Mesenchymal stem cell (in vitro differentiated cells and primary cell): ENCODE data around the gene GALNT1.

Experiments
- DNase-seq: peaks from one replicate; pipeline ENCODE4 v3.0.0-alpha.2; 2013
- H2AFZ ChIP-seq: one replicate; pipeline ENCODE4 v1.6.1; 2013; ENCODE audit warnings: low read depth, mild to moderate bottlenecking, control low read depth, inconsistent platforms, low read length, moderate library complexity
- H2AK5ac ChIP-seq: 2 replicates; pipeline ENCODE4 v1.6.1; 2013; ENCODE audit warnings: low read length, moderate library complexity, mild to moderate bottlenecking, inconsistent platforms; ENCODE audit not compliant: severe bottlenecking
- H2BK120ac ChIP-seq: one replicate; pipeline ENCODE4 v1.6.1; 2013; ENCODE audit warnings: low read depth, mild to moderate bottlenecking, inconsistent platforms, low read length, moderate library complexity
- H2BK12ac ChIP-seq, 2 experiments: one replicate each; pipeline ENCODE4 v1.6.1; 2013; ENCODE audit warnings: inconsistent platforms in 2 of 2, low read length in 2 of 2, mild to moderate bottlenecking in 2 of 2, moderate library complexity in 2 of 2, control low read depth in 1 of 2
- H2BK15ac ChIP-seq: one replicate; pipeline ENCODE4 v1.6.1; 2013; ENCODE audit warnings: mild to moderate bottlenecking, low read depth, inconsistent platforms; ENCODE audit not compliant: poor library complexity, severe bottlenecking
- H2BK5ac ChIP-seq: 2 replicates; pipeline ENCODE4 v1.6.1; 2013; ENCODE audit warnings: low read depth, mild to moderate bottlenecking, low read length, control low read depth, inconsistent platforms; ENCODE audit not compliant: poor library complexity, severe bottlenecking
- H3K14ac ChIP-seq, 2 experiments: one replicate each; pipeline ENCODE4 v1.6.1; 2013; ENCODE audit warnings: inconsistent platforms in 2 of 2, low read length in 2 of 2, control low read depth in 1 of 2, mild to moderate bottlenecking in 1 of 2, moderate library complexity in 1 of 2
- H3K18ac ChIP-seq, 2 experiments: one replicate each; pipeline ENCODE4 v1.6.1; 2013; ENCODE audit warnings: inconsistent platforms in 2 of 2, low read length in 2 of 2, control low read depth in 1 of 2, low read depth in 1 of 2, mild to moderate bottlenecking in 1 of 2
- H3K23ac ChIP-seq, 2 experiments: one replicate each; pipeline ENCODE4 v1.6.1; 2013; ENCODE audit warnings: inconsistent platforms in 2 of 2, low read length in 2 of 2, mild to moderate bottlenecking in 2 of 2, moderate library complexity in 2 of 2, control low read depth in 1 of 2
- H3K27ac ChIP-seq: 2 replicates; pipeline ENCODE4 v1.5.1; 2013; ENCODE audit warnings: mild to moderate bottlenecking, moderate library complexity, low read length, control low read depth, inconsistent platforms; ENCODE audit not compliant: poor library complexity, severe bottlenecking
- H3K27me3 ChIP-seq, 2 experiments: 2 replicates each; pipeline versions ENCODE4 v1.6.1 to v1.7.0; 2013; ENCODE audit warnings: low read length in 2 of 2, mild to moderate bottlenecking in 2 of 2, moderate library complexity in 2 of 2, control low read depth in 1 of 2, inconsistent platforms in 1 of 2; ENCODE audit not compliant: control insufficient read depth in 1 of 2, insufficient read depth in 1 of 2
- H3K36me3 ChIP-seq, 2 experiments: 2 replicates each; pipeline versions ENCODE4 v1.6.1 to v1.7.0; 2013; ENCODE audit warnings: low read length in 2 of 2, control low read depth in 1 of 2, inconsistent platforms in 1 of 2, low read depth in 1 of 2, mild to moderate bottlenecking in 1 of 2; ENCODE audit not compliant: insufficient read depth in 2 of 2, control insufficient read depth in 1 of 2
- H3K4ac ChIP-seq, 2 experiments: one replicate each; pipeline ENCODE4 v1.6.1; 2013; ENCODE audit warnings: inconsistent platforms in 2 of 2, low read length in 2 of 2, mild to moderate bottlenecking in 2 of 2, moderate library complexity in 2 of 2, control low read depth in 1 of 2, low read depth in 1 of 2
- H3K4me1 ChIP-seq: 2 replicates; pipeline ENCODE4 v1.6.1; 2013; ENCODE audit warnings: low read depth, low read length, control low read depth; ENCODE audit not compliant: control insufficient read depth, insufficient read depth
- H3K4me2 ChIP-seq: 2 replicates; pipeline ENCODE4 v1.6.1; 2013; ENCODE audit warnings: low read length, mild to moderate bottlenecking, inconsistent platforms; ENCODE audit not compliant: poor library complexity, severe bottlenecking
- H3K4me3 ChIP-seq, 2 experiments: 2 replicates each; pipeline versions ENCODE4 v1.5.1 to v1.7.0; 2013; ENCODE audit warnings: low read length in 2 of 2, mild to moderate bottlenecking in 2 of 2, control low read depth in 1 of 2, low read depth in 1 of 2; ENCODE audit not compliant: insufficient read depth in 1 of 2
- H3K79me1 ChIP-seq: replicated peaks from 2 replicates; pipeline ENCODE4 v1.6.1; 2013; ENCODE audit warnings: mild to moderate bottlenecking, control low read depth, low read length, inconsistent platforms; ENCODE audit not compliant: poor library complexity, severe bottlenecking
- H3K9ac ChIP-seq: 2 replicates; pipeline ENCODE4 v1.7.0; 2013; ENCODE audit warnings: mild to moderate bottlenecking, low read length, moderate library complexity
- H3K9me3 ChIP-seq: 2 replicates; pipeline ENCODE4 v1.7.0; 2013; ENCODE audit warnings: mild to moderate bottlenecking, low read length; ENCODE audit not compliant: control insufficient read depth
- H4K8ac ChIP-seq: one replicate; pipeline ENCODE4 v1.6.1; 2013; ENCODE audit warnings: inconsistent platforms, mild to moderate bottlenecking, low read length, moderate library complexity
- H4K91ac ChIP-seq: one replicate; pipeline ENCODE4 v1.6.1; 2013; ENCODE audit warnings: mild to moderate bottlenecking, low read length, inconsistent platforms
- WGBS: methylation state at CpG from one replicate; pipeline ENCODE4 v1.1.7; 2013; ENCODE audit warnings: mixed read lengths; 5-methylcytosine and 5-hydroxymethylcytosine counted together

GALNT1 gene

DNA sequence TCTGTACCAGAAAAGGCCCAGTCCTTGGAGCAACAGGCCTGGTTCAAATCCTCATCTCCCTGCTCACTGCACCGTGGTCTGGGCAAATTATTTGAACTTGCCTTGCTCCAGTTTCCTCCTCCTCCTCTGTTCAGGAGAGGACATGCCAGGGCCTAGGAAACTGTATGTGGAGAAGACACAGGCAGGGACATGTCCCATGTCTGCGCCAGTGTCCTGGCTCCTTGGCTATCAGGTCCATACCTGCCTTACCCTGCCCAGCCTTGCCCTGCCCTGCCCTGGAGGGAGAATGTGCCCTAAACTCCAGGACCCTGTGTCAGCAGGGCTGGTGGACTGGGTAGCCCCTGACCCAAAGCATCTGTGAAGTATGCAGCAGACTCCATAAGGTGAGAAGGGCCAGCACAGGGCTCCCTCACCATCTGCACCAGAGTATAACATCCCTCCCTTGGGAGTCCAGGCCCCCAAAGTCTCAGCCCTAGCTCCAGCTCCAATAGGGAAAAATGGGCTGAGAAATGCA, 165.3 kb downstream of the GALNT1 start:
- DNase-seq = no peak
- WGBS = 89% methylated on average over 2 of the region's 2 CpGs
- H3K4me3 ChIP-seq = no peak overlapping the region

DNA sequence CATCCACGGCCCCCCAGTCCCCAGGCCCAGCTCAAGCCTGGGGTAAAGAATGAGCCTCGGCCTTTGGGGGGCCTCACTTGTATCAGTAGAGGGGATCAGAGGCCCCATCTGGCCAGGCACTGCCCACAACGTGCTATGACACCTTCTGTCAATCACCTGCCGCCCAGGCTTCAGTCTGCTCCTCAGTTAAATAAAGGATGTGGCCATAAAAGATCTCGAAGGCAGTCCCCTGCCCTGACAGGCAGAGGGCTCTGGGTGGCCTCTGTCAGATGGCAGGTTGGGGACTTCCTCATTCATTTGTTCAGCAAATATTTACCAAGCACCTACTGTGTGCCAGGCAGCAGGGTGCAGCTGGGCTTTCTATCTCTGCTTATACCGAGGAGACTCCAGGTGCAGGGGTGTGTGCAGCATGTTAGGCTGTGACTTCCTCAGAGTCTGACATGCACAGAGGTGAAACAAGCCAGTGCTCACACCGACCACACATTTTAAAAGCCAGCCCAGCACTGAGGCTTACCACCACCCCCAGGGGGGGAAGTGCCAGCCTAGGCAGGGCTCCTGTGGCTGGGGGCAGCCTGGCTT, 166.4 kb downstream of the GALNT1 start:
- WGBS = 73% methylated on average over 7 of the region's 7 CpGs

More for the DNA sequence above, 165.3 kb downstream of the GALNT1 start:
- Histone ChIP-seq H3K4ac (no peak overlapping the region), H3K9me3 (no peaks in the 10 kb centered on the region), H2BK120ac (no peak overlapping the region), H3K23ac (no peak overlapping the region), H4K91ac (peak overlapping the region; percentile 8), H3K27me3 (peaks cover 25 to 26% of the 10 kb centered on the region in 2 experiments), H3K4me1 (no peaks in the 10 kb centered on the region), H3K36me3 (no peaks in the 10 kb centered on the region), H3K27ac (no peak overlapping the region), H2BK12ac (no peak overlapping the region), H3K18ac (no peak overlapping the region), H2BK5ac (no peak overlapping the region), H3K4me2 (no peak overlapping the region), H3K14ac (no peak overlapping the region), H2AK5ac (no peak overlapping the region), H3K79me1 (no peaks in the 10 kb centered on the region), H4K8ac (no peak overlapping the region), H2BK15ac (no peak overlapping the region), H3K9ac (no peak overlapping the region), H2AFZ (no peak overlapping the region)

DNA sequence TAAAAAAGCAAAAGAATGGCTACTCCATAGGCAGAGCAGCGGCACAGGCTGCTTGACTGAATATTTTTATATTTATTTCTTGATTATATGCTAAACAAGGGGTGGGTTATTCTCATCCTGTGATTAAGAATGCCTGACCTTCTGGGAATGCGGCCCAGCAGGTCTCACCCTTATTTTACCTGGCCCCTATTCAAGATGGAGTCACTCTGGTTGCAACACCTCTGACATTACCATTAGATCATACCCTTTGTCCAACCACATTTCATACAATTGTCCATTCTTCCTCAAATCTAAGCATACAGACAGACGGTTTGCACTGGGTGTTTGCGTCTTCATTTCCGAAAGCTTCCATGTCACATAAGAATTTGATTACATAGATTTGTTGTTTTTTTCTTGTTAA, 168.2 kb downstream of the GALNT1 start:
- no peaks in the 10 kb centered on the region for H3K4me1 ChIP-seq
- H2BK12ac ChIP-seq = no peak overlapping the region
- H4K8ac ChIP-seq = no peak overlapping the region
- H3K9ac ChIP-seq = no peak overlapping the region
- no peak overlapping the region for H3K4me3 ChIP-seq
- H3K14ac ChIP-seq = no peak overlapping the region
- H3K23ac ChIP-seq = no peak overlapping the region
- H2BK15ac ChIP-seq = no peak overlapping the region
- no peaks in the 10 kb centered on the region for H3K36me3 ChIP-seq
- no peak overlapping the region for H3K4me2 ChIP-seq
- no peak overlapping the region for H2AFZ ChIP-seq
- H3K18ac ChIP-seq = no peak overlapping the region
- H2BK5ac ChIP-seq = no peak overlapping the region
- DNase-seq = no peak
- no peak overlapping the region for H2BK120ac ChIP-seq
- H3K27me3 ChIP-seq = peaks cover 38 to 41% of the 10 kb centered on the region in 2 experiments
- no peaks in the 10 kb centered on the region for H3K79me1 ChIP-seq
- no peak overlapping the region for H2AK5ac ChIP-seq
- 94% methylated on average over 4 of the region's 5 CpGs for WGBS
- no peak overlapping the region for H4K91ac ChIP-seq
- H3K9me3 ChIP-seq = no peaks in the 10 kb centered on the region
- H3K27ac ChIP-seq = no peak overlapping the region
- no peak overlapping the region for H3K4ac ChIP-seq

More for the DNA sequence above, 166.4 kb downstream of the GALNT1 start:
- Histone ChIP-seq H3K4me2 (no peak overlapping the region), H3K9ac (no peak overlapping the region), H3K14ac (no peak overlapping the region), H3K79me1 (no peaks in the 10 kb centered on the region), H3K18ac (no peak overlapping the region), H2AK5ac (no peak overlapping the region), H4K91ac (no peak overlapping the region), H2BK12ac (no peak overlapping the region), H3K4me3 (no peak overlapping the region), H3K9me3 (no peaks in the 10 kb centered on the region), H2BK5ac (no peak overlapping the region), H4K8ac (no peak overlapping the region), H3K27ac (no peak overlapping the region), H3K4me1 (no peaks in the 10 kb centered on the region), H2BK120ac (no peak overlapping the region), H3K4ac (no peak overlapping the region), H3K36me3 (no peaks in the 10 kb centered on the region), H2BK15ac (no peak overlapping the region), H3K27me3 (peaks cover 30% of the 10 kb centered on the region in 2 experiments), H3K23ac (no peak overlapping the region), H2AFZ (no peak overlapping the region)
- DNase-seq = no peak

DNA sequence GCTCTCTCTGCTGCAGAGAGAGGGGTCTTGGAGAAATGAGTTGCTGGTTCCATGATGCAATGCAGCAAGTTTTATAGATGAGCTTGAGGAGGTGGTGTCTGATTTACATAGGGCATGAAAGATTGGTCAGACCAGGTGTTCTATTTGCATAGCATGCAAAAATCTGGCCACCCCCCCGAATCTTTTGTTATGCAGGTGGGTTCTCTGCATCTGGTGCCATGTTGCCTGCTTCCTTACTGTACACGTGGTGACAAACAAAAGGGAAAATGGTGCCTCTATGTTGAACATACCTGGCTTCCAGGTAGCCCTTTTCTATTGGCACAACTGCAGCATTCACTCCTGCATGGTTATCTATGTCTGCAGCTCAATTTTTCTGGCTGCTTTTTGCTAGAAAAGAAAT, 169.4 kb downstream of the GALNT1 start:
- H2AFZ ChIP-seq = no peak overlapping the region
- WGBS = 57% methylated on average over 2 of the region's 2 CpGs
- no peak overlapping the region for H3K27ac ChIP-seq
- H3K79me1 ChIP-seq = no peaks in the 10 kb centered on the region
- no peak overlapping the region for H4K8ac ChIP-seq
- H3K36me3 ChIP-seq = no peaks in the 10 kb centered on the region
- no peak overlapping the region for H3K4me2 ChIP-seq
- H2AK5ac ChIP-seq = no peak overlapping the region
- no peak overlapping the region for H3K18ac ChIP-seq
- no peaks in the 10 kb centered on the region for H3K9me3 ChIP-seq
- no peak for DNase-seq
- H3K9ac ChIP-seq = no peak overlapping the region
- H3K4ac ChIP-seq = no peak overlapping the region
- no peak overlapping the region for H2BK5ac ChIP-seq
- peaks cover 50 to 52% of the 10 kb centered on the region in 2 experiments for H3K27me3 ChIP-seq
- H3K4me3 ChIP-seq = no peak overlapping the region
- no peak overlapping the region for H4K91ac ChIP-seq
- H2BK120ac ChIP-seq = no peak overlapping the region
- H3K4me1 ChIP-seq = no peaks in the 10 kb centered on the region
- H2BK15ac ChIP-seq = no peak overlapping the region
- H2BK12ac ChIP-seq = no peak overlapping the region
- H3K14ac ChIP-seq = no peak overlapping the region
- H3K23ac ChIP-seq = no peak overlapping the region
